NCI-H2196 (cell line): ENCODE measurements around the gene GRB2.

ENCODE experiments used
- DNase-seq: peaks from one replicate; lab custom pipeline; 2025; ENCODE audit not compliant: unreplicated experiment; lab: John Stamatoyannopoulos, UW

GRB2 gene

GRCh38 chr17:75414488-75414887 lies 9.0 kb upstream of the GRB2 start:
- DNase-seq: no peak

- peak; percentile 74 for DNase-seq
Measured at GRCh38 chr17:75412455-75413317, 7.2 kb upstream of the GRB2 start.

- no peak for DNase-seq
Measured at GRCh38 chr17:75411328-75412067, 6.0 kb upstream of the GRB2 start.

- no peak for DNase-seq
Measured at GRCh38 chr17:75410141-75410540, 4.7 kb upstream of the GRB2 start.

GRCh38 chr17:75407655-75408352 lies 2.3 kb upstream of the GRB2 start:
- no peak for DNase-seq

- DNase-seq: no peak
Measured at GRCh38 chr17:75406222-75406615, 741 bp upstream of the GRB2 start.

- no peak for DNase-seq
Measured at GRCh38 chr17:75404731-75405364, 630 bp downstream of the GRB2 start.

- peak; percentile 67 for DNase-seq
Measured at GRCh38 chr17:75404223-75404730, 1.2 kb downstream of the GRB2 start.

- no peak for DNase-seq
Measured at GRCh38 chr17:75403131-75403530, 2.3 kb downstream of the GRB2 start.

GRCh38 chr17:75402026-75402425 lies 3.5 kb downstream of the GRB2 start:
- DNase-seq: no peak

- DNase-seq: no peak
Measured at GRCh38 chr17:75400326-75400939, 5.0 kb downstream of the GRB2 start.

GRCh38 chr17:75398279-75398678 lies 7.2 kb downstream of the GRB2 start:
- DNase-seq: no peak

GRCh38 chr17:75397217-75397616 lies 8.3 kb downstream of the GRB2 start:
- no peak for DNase-seq

GRCh38 chr17:75396796-75397195 lies 8.7 kb downstream of the GRB2 start:
- DNase-seq: no peak

- no peak for DNase-seq
Measured at GRCh38 chr17:75396025-75396424, 9.5 kb downstream of the GRB2 start.

- DNase-seq: no peak
Measured at GRCh38 chr17:75394332-75394918, 11.1 kb downstream of the GRB2 start.

GRCh38 chr17:75393523-75394331 lies 11.8 kb downstream of the GRB2 start:
- peak; percentile 96 for DNase-seq

- DNase-seq: no peak
Measured at GRCh38 chr17:75392559-75392958, 12.9 kb downstream of the GRB2 start.

- DNase-seq: no peak
Measured at GRCh38 chr17:75390982-75391381, 14.5 kb downstream of the GRB2 start.
